ENCODE data around the gene SERPINB3.
"Not testable (repeated sequence)": the region's sequence is repeated elsewhere in the genome, so short reads cannot be mapped to it uniquely, and the experiment has no call there.

- not testable (repeated sequence) for TF ChIP-seq CTCF (conservative IDR thresholded peaks at IDR 0.05; ENCODE audit: low read length); EZH2phosphoT487 (IDR thresholded peaks at IDR 0.05; ENCODE audit: borderline replicate concordance, low read depth, low read length)
Measured at GRCh38 chr18:63642668-63643356, 18.9 kb downstream of the SERPINB3 start.

Data from OCI-LY7 (cell line).